ENCODE measurements around the gene NKAIN4.
"Not testable (repeated sequence)": the region's sequence is repeated elsewhere in the genome, so short reads cannot be mapped to it uniquely, and the experiment has no call there.

NKAIN4 gene

DNA sequence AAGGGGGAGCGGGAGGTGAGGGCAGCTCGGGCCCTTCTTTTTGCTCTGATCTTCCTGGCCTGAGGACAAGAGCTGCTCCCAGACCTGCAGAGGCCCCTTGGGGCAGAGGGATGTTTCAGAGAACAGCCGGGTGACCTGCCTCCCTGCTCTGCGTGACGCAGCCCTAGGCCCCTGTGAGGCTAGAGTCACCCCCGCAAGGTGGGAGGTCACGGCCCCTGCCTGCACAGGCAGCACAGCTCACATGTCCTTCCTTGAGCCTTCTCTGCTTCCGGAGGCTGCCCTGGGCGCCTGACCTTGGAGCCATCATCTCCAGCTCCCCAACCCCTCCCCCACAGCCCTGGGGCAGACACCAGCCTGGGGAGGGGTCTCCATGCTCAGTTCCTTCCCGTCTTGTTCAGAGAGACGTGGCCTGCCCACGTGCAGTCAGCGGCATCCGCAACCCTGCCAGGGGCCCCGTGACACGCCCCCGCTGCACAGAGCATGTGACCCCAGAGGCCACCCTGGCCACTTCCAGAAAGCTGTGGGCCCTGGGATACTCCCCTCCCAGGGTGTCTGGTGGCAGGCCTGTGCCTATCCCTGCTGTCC lies 18.8 kb downstream of the NKAIN4 start, which contains the start of gene BIRC7:
BIRC7 (plus strand) TSS at position 507 of the 585 bp plus-strand sequence. CDS start 192 bp downstream, outside the sequence.
- DNase-seq (ENCODE audit: low read depth), result no peak

DNA sequence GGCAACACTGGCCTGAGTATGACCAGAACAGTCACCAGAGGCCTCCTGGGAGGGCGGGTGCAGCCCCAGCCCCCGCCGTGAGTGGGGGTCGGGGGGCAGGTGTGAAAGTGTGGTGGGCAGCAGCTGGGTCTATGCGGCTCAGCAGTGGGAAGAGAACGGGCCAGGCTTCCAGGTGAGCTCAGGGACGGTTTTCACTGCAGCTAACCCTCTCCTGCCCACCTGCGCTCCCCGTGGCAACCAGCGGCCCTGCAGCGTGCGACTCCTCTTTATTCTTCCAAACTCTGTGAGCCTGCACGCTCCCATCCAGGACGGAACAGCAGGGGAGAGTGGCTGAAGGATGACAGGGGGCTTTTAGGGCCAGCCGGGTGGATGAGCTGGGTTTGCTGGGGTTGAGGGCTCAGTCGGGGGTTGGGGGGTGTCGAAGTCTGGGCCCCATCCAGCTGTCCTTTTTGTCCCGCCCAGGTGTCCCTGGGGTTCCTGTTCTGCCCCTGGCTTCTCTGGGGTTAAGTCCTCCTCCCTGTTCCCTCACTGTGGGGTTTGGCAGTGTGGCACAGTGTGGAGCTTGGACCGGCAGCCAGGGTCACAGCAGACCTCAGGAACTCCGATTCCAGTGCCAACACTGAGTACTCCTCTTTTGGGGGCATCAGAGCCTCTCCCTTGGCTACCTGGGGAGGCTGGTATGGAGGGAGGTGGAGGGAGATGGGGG lies 19.4 kb downstream of the NKAIN4 start:
- no peak for DNase-seq (ENCODE audit: low read depth)

DNA sequence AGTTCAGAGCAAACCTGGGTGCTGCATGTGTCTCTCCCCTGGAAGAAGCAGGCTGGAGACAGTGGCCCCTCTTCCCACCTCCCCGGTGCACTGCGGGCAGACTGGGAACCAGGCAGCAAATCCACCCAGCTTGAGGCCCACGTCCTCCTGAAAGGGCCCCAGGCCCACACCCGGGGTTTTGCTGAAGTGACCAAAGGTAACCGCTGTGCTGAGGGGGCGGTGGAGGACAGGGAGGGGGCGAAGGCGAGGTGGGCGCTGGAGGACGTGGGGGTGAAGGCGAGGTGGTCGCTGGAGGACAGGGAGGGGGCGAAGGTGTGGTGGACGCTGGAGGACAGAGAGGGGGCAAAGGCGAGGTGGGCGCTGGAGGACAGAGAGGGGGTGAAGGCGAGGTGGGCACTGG lies 20.3 kb downstream of the NKAIN4 start:
- no peak for DNase-seq (ENCODE audit: low read depth)

DNA sequence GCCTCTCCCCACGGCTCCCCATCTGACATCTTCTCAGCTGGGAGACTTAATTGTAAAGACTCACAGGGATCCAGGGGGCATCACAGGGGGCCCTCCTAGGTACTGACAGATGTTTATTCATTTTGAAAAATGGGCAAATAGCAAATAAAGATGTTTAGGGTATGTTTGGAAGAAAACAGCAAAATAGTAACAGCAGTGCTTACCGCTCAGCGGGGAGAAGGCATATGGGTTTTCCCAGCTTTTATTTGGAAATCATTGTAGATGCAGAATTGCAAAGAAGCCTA lies 21.3 kb downstream of the NKAIN4 start:
- DNase-seq (ENCODE audit: low read depth), result no peak

DNA sequence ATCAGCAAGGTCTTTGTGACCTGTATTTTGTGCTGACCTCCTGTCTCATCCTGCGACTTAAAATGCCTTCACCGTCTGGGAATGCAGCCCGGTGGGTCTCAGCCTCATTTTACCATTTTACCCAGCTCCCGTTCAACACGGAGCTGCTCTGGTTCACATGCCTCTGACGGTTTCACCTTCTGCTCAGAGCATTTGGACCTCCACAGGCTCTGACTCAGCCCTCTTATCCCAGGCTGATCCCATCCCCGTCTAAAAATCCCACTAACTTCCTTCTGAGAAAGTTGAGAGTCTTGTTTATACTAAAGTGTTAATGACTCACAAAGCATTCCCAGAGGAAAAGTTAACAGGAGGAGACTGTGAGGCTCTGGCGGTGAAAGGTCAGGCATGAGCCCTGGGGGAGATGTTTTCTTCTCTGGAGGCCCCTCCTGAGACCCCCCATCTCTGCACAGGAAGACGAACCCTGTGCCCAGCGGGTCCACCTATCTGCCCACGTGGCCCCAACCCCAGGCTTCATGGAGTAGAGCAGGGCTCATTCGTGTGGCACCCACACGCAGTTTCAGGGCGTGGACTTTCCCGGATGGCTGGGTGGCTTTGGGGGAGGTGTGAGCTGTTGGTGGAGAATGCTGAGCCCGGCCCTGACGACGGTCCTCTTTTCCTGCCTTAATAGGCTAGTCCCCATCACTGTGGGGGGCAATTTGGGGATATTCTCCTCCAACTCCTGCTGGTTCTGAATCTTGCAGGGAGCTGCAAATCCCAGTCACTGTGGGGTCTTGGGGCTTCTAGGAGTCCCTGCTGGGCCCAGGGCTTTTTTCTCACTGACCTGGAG lies 21.8 kb downstream of the NKAIN4 start:
- peak; percentile 43 for DNase-seq (ENCODE audit: low read depth)

DNA sequence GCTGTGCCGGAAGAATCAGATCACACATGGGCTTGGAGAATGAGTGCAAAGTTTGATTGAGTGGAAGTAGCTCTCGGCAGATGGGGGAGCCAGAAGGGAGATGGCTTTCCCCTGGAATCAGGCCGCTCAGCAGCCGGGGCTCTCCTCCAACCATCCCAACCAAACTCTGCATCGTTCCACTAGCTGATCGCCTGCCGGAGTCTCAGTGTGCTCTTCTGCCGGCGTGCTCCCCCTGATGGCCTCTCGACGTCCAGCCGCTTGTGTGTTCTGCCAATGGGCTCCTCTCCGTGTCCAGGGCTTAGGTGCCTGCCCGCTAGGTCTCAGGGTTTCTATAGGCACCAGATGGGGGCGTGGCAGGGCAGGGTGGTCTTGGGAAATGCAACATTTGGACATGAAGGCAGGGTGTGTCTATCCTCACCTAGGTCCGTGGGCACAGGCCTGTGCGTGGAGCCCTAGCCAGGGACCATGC lies 23.4 kb downstream of the NKAIN4 start:
- peak; percentile 41 for DNase-seq (ENCODE audit: low read depth)

DNA sequence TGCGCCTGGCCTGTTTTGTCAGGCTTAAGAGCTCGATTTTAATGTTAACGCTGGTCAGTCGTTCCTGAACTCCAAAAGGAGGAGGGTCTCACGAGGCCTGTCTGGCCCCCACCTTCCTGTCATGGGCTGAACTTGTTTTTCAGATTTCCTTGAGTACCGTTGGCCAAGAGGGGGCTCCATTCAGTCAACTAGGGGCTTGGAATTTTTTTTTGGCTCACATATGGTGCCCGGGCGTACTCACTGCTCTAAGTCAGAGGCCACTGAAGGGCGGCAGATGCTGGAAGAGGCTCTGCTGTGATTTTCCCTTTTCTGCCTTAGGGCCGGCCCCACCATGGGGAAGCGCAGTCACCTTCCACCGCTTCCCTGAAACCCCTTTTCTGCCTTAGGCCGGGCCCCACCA lies 25.5 kb downstream of the NKAIN4 start:
- no peak for DNase-seq (ENCODE audit: low read depth)

DNA sequence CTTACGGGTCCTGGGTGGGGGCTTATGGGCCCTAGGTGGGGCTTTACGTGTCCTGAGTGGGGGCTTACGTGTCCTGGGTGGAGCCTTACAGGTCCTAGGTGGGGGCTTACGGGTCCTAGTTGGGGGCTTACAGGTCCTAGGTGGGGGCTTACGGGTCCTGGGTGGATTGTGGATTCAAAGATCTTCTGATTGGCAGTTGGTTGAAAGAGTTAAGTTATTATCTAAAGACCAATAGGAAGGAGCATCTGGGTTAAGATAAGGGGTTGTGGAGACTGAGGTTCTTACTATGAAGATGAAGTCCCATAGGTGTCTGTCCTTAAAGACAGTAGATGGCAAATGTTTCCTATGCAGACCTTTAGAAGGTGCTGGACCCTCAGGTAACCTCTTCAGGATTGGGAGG lies 27.0 kb downstream of the NKAIN4 start:
- DNase-seq (ENCODE audit: low read depth), result no peak

DNA sequence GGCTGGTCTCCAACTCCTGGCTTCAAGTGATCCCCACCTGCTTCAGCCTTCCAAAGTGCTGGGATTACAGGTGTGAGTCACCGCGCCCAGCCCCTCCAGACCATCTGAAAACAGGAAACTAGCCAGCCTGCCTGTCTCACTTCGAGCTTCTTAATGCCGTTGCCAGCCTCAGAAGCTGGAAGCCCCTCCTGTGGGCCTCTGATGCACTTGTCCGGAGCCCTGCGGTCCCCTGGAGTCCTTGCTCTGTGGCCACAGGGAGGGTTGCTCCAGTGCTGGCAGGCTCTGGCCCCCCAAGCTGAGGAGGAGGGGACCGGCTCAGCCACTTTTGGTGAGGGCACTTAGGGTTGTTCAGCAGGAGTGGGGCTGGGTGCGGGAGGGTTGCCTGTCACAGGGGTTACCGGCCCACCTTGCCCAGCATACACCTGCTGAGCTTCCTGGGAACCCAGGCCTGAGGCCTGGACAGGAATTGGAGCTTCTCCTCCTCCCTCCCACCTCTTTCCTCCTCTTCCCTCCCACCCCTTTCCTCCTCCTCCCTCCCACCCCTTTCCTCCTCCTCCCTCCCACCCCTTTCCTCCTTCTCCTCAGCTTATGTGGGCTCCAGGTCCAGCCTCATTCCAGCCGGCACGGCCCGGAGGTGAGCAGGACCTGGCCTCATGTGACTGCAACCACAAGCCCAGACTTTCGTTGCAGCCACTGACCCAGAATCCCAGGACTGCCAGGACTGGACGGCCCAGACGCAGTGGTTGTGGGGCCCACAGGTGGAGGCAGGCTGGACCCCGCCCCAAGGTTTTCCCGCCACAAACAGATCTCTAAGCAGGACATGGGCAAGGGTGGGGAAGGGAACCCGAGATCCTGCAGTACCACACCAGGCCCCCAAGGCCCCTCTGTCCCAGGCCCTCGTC lies 28.0 kb downstream of the NKAIN4 start:
- no peak for DNase-seq (ENCODE audit: low read depth)

DNA sequence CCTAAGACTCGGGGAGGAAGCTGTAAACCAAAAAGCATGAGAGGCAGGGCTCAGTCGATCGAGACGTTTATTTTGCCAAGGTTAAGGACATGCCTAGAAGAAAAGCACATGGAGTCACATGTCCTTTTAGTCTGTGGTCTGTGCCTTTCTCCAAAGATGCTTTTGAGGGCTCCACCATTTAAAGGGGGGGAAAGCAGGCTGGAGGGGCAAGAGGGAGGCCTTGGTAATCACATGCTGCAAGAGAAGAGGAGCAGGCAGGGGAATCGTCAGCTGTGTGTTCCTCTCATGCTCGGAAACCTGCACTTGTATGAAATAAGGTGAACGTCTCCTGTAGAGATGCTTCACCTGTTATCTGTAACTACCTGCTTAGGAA lies 29.2 kb downstream of the NKAIN4 start:
- no peak for DNase-seq (ENCODE audit: low read depth)

DNA sequence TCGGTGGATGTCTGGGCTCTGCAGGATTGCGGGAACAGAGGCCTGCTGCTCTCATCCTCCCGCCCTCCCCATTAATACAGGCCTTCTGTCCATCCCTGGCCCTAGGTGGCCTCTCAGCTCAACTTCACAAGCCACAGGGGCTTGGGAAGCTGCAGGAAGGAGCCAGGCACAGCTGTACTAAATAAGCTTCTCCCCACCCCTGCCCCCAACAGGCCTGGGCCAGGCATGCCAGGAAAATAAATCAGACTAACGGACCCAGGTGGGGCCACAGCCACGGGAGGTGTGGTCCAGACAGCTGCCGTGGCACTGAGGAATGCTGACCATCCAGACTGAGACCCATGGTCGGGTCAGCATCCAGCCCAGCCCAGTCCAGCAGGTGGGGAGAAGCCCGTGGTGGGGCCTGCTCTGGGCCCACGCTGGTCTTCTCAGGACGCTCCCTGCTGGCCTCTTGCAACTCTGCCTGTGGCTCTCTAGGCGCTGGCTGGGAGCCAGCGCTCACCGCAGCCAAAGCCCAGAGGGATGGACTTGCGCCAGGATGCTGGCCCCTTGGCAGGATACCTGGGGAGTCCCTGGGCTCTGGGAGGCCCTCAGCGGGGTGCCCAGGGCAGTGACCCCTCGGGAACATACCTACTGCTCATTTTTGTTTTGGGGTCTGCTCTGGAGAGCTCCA lies 29.7 kb downstream of the NKAIN4 start:
- DNase-seq (ENCODE audit: low read depth), result no peak

DNA sequence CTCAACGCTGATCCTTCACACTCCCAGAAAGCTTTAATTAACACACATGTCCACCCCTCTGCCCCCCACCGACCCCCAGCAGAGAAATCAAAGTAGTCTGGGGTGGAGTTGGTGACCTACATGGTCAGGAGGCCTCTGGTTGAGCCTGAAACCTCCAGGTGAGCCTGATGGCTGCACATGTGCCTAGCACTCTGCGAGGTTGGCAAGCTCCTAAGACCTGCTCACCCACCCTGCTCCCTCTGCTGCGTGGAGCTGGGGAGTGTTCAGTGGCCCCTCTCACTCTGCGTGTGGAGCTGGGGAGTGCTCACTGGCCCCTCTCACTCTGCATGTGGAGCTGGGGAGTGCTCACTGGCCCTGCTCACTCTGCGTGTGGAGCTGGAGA lies 30.4 kb downstream of the NKAIN4 start:
- DNase-seq (ENCODE audit: low read depth), result no peak

DNA sequence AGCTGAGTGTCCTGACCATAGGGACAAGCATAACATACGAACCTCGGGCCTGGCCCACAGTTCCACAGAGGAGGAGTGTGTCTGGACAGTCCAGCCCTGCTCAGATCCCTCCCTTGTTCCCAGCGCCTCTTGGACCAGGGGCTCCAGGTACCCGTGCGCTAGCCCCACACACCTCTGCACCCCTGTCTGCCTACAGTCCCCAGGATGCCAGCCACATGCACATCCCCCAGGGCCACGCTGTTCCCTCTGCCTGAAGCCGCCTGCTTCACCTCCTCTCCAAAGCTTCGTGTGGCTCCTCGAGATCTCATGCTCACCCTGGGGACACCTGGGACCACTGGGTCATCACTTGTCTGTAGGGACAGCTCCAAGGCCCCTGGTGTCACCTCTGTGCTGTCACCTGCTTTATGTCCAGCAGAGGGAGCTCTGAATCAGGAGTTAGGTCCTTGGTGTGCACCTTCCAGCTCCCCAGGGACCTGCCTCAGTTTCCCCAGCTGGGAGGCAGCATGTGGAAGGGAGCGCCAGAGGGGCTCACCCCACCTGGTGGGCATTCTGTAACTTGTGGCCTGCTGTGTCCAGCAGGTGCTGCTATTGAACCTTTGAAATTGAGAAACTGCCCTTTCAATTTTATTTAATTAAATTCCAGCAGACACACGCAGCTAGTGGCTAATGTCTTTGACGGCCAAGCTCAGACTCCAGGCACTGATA lies 31.0 kb downstream of the NKAIN4 start:
- no peak for DNase-seq (ENCODE audit: low read depth)

DNA sequence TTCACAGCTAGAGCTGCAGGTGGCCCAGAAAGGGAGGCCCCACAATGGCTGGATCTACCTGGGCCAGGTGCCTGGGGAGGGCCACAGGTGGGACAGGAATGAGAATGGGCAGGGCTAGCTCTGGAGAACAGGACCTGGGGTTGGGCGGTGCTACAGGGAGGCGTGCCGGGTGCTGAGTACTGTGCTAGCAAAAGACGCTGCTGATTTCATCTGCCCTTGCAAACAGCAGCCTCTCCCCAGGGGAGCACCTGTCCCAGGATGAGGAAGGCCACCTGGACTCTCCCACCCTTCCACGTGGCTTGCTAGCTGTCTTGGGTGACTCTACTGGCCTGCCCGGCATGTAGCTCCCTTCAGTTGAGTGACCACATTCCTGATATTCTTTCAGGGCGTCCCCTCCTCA lies 31.7 kb downstream of the NKAIN4 start:
- no peak for DNase-seq (ENCODE audit: low read depth)

DNA sequence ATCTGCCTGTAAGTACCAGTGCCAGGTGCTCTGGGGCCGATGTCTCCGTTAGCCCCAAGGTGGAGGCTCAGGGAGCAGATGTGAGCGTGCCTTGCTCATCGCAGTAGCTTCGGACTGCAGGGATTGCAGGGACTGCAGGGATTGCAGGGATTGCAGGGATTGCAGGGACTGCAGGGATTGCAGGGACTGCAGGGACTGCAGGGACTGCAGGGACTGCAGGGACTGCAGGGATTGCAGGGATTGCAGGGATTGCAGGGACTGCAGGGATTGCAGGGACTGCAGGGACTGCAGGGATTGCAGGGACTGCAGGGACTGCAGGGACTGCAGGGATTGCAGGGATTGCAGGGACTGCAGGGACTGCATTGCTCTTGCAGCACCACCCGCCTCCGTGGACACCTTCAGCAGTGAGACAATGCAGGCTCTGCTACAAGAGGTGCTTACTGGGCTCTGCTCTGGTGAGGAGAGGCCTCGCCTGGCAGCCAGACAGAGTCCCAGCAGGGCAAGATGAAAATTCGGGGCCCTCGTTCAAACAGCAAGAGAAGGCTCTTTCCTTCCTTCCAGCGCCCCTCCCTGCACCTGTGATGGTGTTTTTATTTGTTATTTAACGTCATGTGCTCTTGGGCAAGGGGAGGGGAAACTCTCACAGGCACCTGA lies 32.7 kb downstream of the NKAIN4 start:
- not testable (repeated sequence) for DNase-seq (ENCODE audit: low read depth)

DNA sequence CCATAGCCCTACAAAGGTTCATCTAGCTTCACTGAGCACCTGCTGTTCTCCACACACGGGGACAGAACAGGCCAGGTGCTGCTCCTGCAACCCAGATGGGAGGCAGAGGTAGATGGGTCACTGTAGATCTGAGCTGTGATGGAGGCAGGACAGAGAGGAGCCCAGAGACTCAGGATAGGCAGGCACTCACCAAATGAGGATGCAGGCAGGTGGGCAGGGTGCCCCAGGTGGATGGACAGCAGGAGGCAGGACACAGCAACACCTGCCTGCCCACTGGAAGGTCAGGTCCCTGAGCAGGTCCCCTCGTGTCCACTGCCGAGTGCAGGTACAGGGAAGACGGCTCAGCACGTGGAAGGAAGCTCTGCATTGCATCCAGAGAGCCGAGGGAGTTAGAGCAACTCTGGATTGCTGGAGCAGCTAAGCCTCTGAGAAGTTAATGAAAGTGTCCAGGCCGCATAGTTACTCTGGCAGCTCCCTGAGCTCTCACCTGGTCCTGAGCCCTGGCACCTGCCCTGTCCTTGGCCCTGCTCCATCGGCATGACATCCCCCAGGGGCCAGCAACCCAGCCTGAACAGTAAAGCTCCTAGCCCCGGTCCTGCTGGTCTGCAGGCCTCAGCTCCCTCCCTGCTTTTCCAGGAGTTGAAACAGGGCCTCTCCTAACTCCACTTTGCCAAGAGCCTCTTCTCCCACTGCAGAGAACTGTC lies 33.4 kb downstream of the NKAIN4 start:
- no peak for DNase-seq (ENCODE audit: low read depth)

DNA sequence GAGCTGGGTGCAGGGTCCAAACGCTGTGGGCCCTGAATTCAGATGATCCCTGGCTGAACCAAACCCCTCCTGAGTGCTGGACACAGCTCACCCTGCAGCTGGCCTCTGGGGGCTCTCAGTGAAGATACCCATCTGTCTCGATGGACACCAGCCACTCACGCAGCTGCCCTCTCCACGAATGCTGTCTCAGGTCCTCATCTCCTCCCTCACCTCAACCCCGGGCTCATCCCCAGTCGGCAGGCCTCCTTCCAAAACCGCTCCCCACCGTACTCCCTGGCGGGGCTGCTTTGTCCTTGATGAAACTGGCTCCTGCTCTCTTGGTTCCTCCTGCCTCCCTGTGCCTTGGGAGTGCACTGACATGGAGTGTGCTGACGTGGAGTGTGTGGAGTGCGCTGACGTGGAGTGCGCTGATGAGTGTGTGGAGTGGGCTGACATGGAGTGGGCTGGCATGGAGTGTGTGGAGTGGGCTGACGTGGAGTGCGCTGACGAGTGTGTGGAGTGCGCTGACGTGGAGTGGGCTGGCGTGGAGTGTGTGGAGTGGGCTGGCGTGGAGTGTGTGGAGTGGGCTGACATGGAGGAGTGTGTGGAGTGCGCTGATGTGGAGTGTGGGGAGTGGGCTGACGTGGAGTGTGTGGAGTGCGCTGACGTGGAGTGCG lies 34.3 kb downstream of the NKAIN4 start:
- DNase-seq (ENCODE audit: low read depth), result no peak

DNA sequence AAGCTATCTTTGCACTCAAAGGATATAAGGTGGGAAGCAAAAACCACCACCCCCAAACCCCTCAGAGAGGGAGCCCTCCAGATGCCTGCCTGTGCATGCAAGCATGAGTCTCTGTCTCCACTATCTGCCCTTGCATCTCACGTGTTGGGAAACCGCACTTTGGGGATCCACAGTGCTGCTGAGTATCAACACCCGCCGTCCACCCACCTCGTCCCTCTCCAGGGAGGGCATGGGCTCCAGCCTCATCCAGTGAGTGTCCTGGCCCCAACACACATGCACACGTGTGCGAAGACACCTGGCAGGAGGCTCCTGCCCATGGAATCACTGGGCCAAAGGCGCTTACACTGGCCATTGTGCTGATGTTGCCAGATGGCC lies 34.8 kb downstream of the NKAIN4 start:
- DNase-seq (ENCODE audit: low read depth), result no peak

DNA sequence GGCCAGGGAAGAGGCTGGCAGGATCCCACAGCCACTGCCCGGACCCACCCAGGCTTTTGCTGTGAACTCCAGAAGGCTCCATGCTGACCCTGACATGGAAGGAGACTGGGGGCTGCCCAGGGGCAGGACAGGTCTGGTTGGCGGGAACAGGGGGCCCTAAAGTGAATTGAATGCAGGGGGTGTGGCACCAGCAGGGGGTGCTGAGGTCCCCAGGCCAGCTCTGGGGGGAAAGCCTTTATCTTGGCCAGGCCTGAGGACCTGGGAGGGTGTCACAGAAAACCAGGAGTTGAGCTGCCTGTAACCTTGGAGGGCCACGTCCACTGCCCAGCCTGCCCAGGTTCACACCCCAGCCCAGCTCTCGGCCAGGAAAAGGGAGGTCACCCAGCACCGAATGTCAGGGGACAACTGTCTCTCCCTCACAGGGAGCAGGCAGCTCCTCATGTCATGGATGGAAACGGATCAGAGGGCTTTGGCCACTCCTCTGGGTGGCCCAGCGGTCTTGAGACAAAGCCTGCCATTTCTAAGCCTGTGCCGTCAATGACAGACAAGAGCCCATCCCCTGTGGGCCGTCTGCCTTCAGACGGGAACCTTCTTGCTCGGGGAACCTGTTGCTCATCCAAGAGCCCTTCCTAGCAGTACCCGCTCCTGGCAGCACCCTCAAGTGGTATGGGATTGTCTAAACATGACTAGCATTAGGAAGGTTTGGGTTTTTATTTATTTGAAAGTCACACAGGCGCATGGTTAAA lies 35.4 kb downstream of the NKAIN4 start:
- DNase-seq (ENCODE audit: low read depth), result no peak
